H1 (cell line): Measurements from ENCODE around the gene VWF. TPM values are rescaled to one million over a fixed set of nuclear protein-coding genes. Genes with fewer than 3 reads are reported as not detected.

ENCODE experiments used
- CTCF ChIA-PET: fragments of 300-600 bp; sonication (Branson Sonifier 250); formaldehyde crosslinking; loops from one replicate; lab custom pipeline; 2021; ENCODE audit not compliant: partially characterized antibody; lab: Charles Lee
- POLR2A ChIA-PET: fragments of 300-600 bp; sonication (Branson Sonifier 250); formaldehyde crosslinking; loops from one replicate; lab custom pipeline; 2021; ENCODE audit warnings: inconsistent platforms; ENCODE audit not compliant: partially characterized antibody; lab: Charles Lee
- DNase-seq, 2 experiments: peaks; one replicate each; pipeline versions ENCODE4 v3.0.0 to v3.0.0-alpha.2; 2010 to 2022; ENCODE audit warnings: low spot score in 2 of 2, low read depth in 1 of 2, mixed read lengths in 1 of 2
- FAIRE-seq: peaks from 2 replicates; lab custom pipeline; 2011; peaks lifted over from hg19 to GRCh38; lab: Jason Lieb, UNC
- H2AFZ ChIP-seq: 2 replicates; pipeline ENCODE4 v1.8.1; 2012; ENCODE audit warnings: low read length, inconsistent platforms
- H2AK5ac ChIP-seq: 2 replicates; pipeline ENCODE4 v1.6.1; 2013; ENCODE audit warnings: low read depth, low read length
- H2BK120ac ChIP-seq: replicated peaks from 2 replicates; pipeline ENCODE3; 2013; ENCODE audit warnings: low read depth, low read length, inconsistent platforms
- H2BK12ac ChIP-seq: 2 replicates; pipeline ENCODE4 v1.6.1; 2013; ENCODE audit warnings: low read depth, low read length
- H2BK15ac ChIP-seq: 2 replicates; pipeline ENCODE4 v1.6.1; 2013; ENCODE audit warnings: low read length
- H2BK20ac ChIP-seq: 2 replicates; pipeline ENCODE4 v1.6.1; 2013; ENCODE audit warnings: low read length
- H2BK5ac ChIP-seq: 2 replicates; pipeline ENCODE4 v1.6.1; 2013; ENCODE audit warnings: low read depth, low read length
- H3K14ac ChIP-seq: 2 replicates; pipeline ENCODE4 v1.6.1; 2013; ENCODE audit warnings: inconsistent platforms; ENCODE audit not compliant: insufficient read length
- H3K18ac ChIP-seq: 2 replicates; pipeline ENCODE4 v1.6.1; 2013; ENCODE audit warnings: low read length; ENCODE audit errors: extremely low read depth
- H3K23ac ChIP-seq: 2 replicates; pipeline ENCODE4 v1.6.1; 2013; ENCODE audit warnings: inconsistent platforms; ENCODE audit not compliant: insufficient read length
- H3K23me2 ChIP-seq: 2 replicates; pipeline ENCODE4 v1.6.1; 2013; ENCODE audit warnings: low read depth, low read length
- H3K27ac ChIP-seq: 2 replicates; pipeline ENCODE4 v1.6.1; 2011; ENCODE audit warnings: low read depth, low read length, inconsistent platforms
- H3K27me3 ChIP-seq, 4 experiments: replicated peaks in 1 of 4; 1 replicate in 1 of 4; 2 replicates in 3 of 4; pipeline versions ENCODE4 v1.6.1 to v1.8.1; 2011 to 2013; ENCODE audit warnings: low read length in 3 of 4, mild to moderate bottlenecking in 3 of 4, inconsistent platforms in 2 of 4, mixed read lengths in 2 of 4, moderate library complexity in 1 of 4; ENCODE audit not compliant: control insufficient read depth in 3 of 4, insufficient read depth in 3 of 4; ENCODE audit errors: extremely low read depth in 1 of 4
- H3K36me3 ChIP-seq, 4 experiments: 2 replicates each; pipeline versions ENCODE4 v1.6.1 to v1.8.1; 2011 to 2013; ENCODE audit warnings: mild to moderate bottlenecking in 4 of 4, low read length in 3 of 4, moderate library complexity in 2 of 4, control low read depth in 1 of 4, inconsistent platforms in 1 of 4; ENCODE audit not compliant: insufficient read depth in 4 of 4, control insufficient read depth in 2 of 4
- H3K4ac ChIP-seq: replicated peaks from 2 replicates; pipeline ENCODE3; 2013; ENCODE audit warnings: low read length, low read depth, mixed read lengths, inconsistent platforms; ENCODE audit not compliant: insufficient read length
- H3K4me1 ChIP-seq, 4 experiments: replicated peaks in 1 of 4; 1 replicate in 1 of 4; 2 replicates in 3 of 4; pipeline versions ENCODE4 v1.6.1 to v1.8.1; 2011 to 2013; ENCODE audit warnings: low read length in 3 of 4, inconsistent platforms in 2 of 4, mixed read lengths in 1 of 4; ENCODE audit not compliant: insufficient read depth in 4 of 4, control insufficient read depth in 3 of 4
- H3K4me2 ChIP-seq, 2 experiments: 2 replicates each; pipeline versions ENCODE4 v1.6.1 to v1.8.1; 2011 to 2013; ENCODE audit warnings: low read depth in 2 of 2, low read length in 2 of 2, control low read depth in 1 of 2, inconsistent platforms in 1 of 2, mild to moderate bottlenecking in 1 of 2; ENCODE audit not compliant: insufficient read depth in 1 of 2
- H3K4me3 ChIP-seq, 4 experiments: fragments of 200-600, 300-600 bp in 1 of 4; sonication (generic), shearing (Covaris generic), sonication (Bioruptor Twin) in 1 of 4; 2 replicates each; pipeline versions ENCODE4 v1.5.1 to v1.8.1; 2011 to 2016; ENCODE audit warnings: low read length in 4 of 4, low read depth in 3 of 4, control low read depth in 2 of 4, inconsistent platforms in 2 of 4, mild to moderate bottlenecking in 2 of 4, mixed read lengths in 1 of 4, moderate library complexity in 1 of 4; ENCODE audit not compliant: insufficient read depth in 2 of 4; ENCODE audit errors: extremely low read depth in 1 of 4
- H3K56ac ChIP-seq: replicated peaks from 2 replicates; pipeline ENCODE3; 2013; ENCODE audit warnings: low read depth, mild to moderate bottlenecking, mixed read lengths, low read length, inconsistent platforms; ENCODE audit not compliant: insufficient read length
- H3K79me1 ChIP-seq: 2 replicates; pipeline ENCODE4 v1.6.1; 2013; ENCODE audit warnings: low read depth, low read length, control low read depth
- H3K79me2 ChIP-seq, 2 experiments: 2 replicates each; pipeline versions ENCODE4 v1.6.1 to v1.8.1; 2012 to 2013; ENCODE audit warnings: low read length in 2 of 2, mild to moderate bottlenecking in 2 of 2, inconsistent platforms in 1 of 2; ENCODE audit not compliant: insufficient read depth in 2 of 2, control insufficient read depth in 1 of 2
- H3K9ac ChIP-seq, 4 experiments: replicated peaks in 1 of 4; 1 replicate in 1 of 4; 2 replicates in 3 of 4; pipeline versions ENCODE4 v1.6.1 to v1.8.1; 2011 to 2013; ENCODE audit warnings: low read depth in 3 of 4, low read length in 3 of 4, control low read depth in 2 of 4, mild to moderate bottlenecking in 2 of 4, moderate library complexity in 2 of 4, inconsistent platforms in 1 of 4; ENCODE audit errors: extremely low read depth in 1 of 4
- H3K9me3 ChIP-seq, 2 experiments: 2 replicates each; pipeline versions ENCODE4 v1.6.1 to v1.8.1; 2012 to 2013; ENCODE audit warnings: mild to moderate bottlenecking in 2 of 2, moderate library complexity in 2 of 2, control low read depth in 1 of 2, inconsistent platforms in 1 of 2, low read depth in 1 of 2, low read length in 1 of 2, mixed read lengths in 1 of 2; ENCODE audit not compliant: insufficient read depth in 2 of 2
- H4K20me1 ChIP-seq, 2 experiments: replicated peaks in 1 of 2; 2 replicates each; pipeline versions ENCODE3 to v1.8.1; 2011 to 2013; ENCODE audit warnings: inconsistent platforms in 2 of 2, low read length in 2 of 2, mild to moderate bottlenecking in 1 of 2; ENCODE audit not compliant: insufficient read depth in 2 of 2, control insufficient read depth in 1 of 2
- H4K5ac ChIP-seq: 2 replicates; pipeline ENCODE4 v1.6.1; 2013; ENCODE audit warnings: low read length, low read depth, mixed read lengths, inconsistent platforms; ENCODE audit not compliant: insufficient read length
- H4K8ac ChIP-seq: 2 replicates; pipeline ENCODE4 v1.8.0; 2013; ENCODE audit warnings: mild to moderate bottlenecking, moderate library complexity, low read length, inconsistent platforms; ENCODE audit not compliant: insufficient read depth; ENCODE audit errors: extremely low read depth
- H4K91ac ChIP-seq: replicated peaks from 2 replicates; pipeline ENCODE3; 2013; ENCODE audit warnings: low read length, mixed read lengths, inconsistent platforms; ENCODE audit not compliant: insufficient read length
- ASH2L ChIP-seq: fragments of 200-600, 300-600 bp; sonication (generic); IDR thresholded peaks from one replicate; pipeline ENCODE4 v1.7.1; 2017; ENCODE audit warnings: low read length
- EP300 ChIP-seq, 2 experiments: IDR thresholded peaks; 1 replicate in 1 of 2; 2 replicates in 1 of 2; pipeline ENCODE4 v1.6.1; 2011 to 2012; ENCODE audit warnings: low read depth in 2 of 2, low read length in 2 of 2, mild to moderate bottlenecking in 2 of 2, borderline replicate concordance in 1 of 2, inconsistent platforms in 1 of 2, moderate library complexity in 1 of 2
- HDAC6 ChIP-seq: IDR thresholded peaks from one replicate; pipeline ENCODE4 v1.7.1; 2012; ENCODE audit warnings: low read depth, mild to moderate bottlenecking, inconsistent platforms, low read length, moderate library complexity
- RNF2 ChIP-seq: fragments of 200-900, 300-1000 bp; sonication (generic); IDR thresholded peaks from 2 replicates; pipeline ENCODE4 v1.7.1; 2016; ENCODE audit warnings: borderline replicate concordance, low read depth, mild to moderate bottlenecking, antibody characterized with exemption, low read length; ENCODE audit not compliant: poor library complexity, severe bottlenecking; ENCODE audit errors: missing control alignments
- SAP30 ChIP-seq: fragments of 300-600 bp; sonication (generic); IDR thresholded peaks from 2 replicates; pipeline ENCODE4 v1.7.1; 2012; ENCODE audit warnings: low read length, moderate library complexity, mild to moderate bottlenecking, inconsistent platforms; ENCODE audit not compliant: insufficient read depth, insufficient replicate concordance
- SP4 ChIP-seq: IDR thresholded peaks from 2 replicates; pipeline ENCODE4 v1.6.1; 2012; ENCODE audit warnings: low read length, inconsistent platforms
- WGBS, 2 experiments: shearing (Covaris generic) in 1 of 2; methylation state at CpG; one replicate each; pipeline versions ENCODE4 v1.1.6 to v1.1.7; 2013 to 2015; ENCODE audit warnings: low lambda C conversion rate in 2 of 2, mixed read lengths in 2 of 2, inconsistent platforms in 1 of 2, low coverage in 1 of 2, missing lambda C conversion rate in 1 of 2; ENCODE audit not compliant: insufficient replicate concordance in 2 of 2, insufficient coverage in 1 of 2, insufficient read length in 1 of 2; ENCODE audit errors: extremely low coverage in 1 of 2, missing lambda C conversion rate in 1 of 2; 5-methylcytosine and 5-hydroxymethylcytosine counted together
- polyA plus RNA-seq, 7 experiments: library from polyadenylated mRNA; depleted of rRNA in 3 of 7; stranded (reverse) in 5 of 7; unstranded in 2 of 7; fragments of >200 nt in 5 of 7; fragments of 200-250 nt in 2 of 7; gene quantifications; 1 replicate in 5 of 7; 2 replicates in 1 of 7; 4 replicates in 1 of 7; pipeline versions ENCODE4 v1.2.1 to v1.2.3, GENCODE V29; 2011 to 2013; ENCODE audit warnings: missing spikeins in 2 of 7, mixed read lengths in 2 of 7
- total RNA-seq: library from RNA; stranded (reverse); fragmentation: NEBNext Ultra II Directional; extraction: Animal tissue kit (Norgen Biotek cat#: 25700); gene quantifications from 2 replicates; pipeline ENCODE4 v1.2.1, GENCODE V29; 2021
- TF ChIP-seq, protein P1 (sequence below): IDR thresholded peaks from 2 replicates; pipeline ENCODE4 v1.6.1; 2012; ENCODE audit warnings: low read length, inconsistent platforms
- TF ChIP-seq, protein P2 (sequence below): IDR thresholded peaks from 2 replicates; pipeline ENCODE4 v1.6.1; 2011; ENCODE audit warnings: low read length, improper control_type of control experiment

The VWF gene
- total and polyA plus RNA-seq, 2 of the 8 experiments (the other 6 are each of a cell fraction or from before 2014, with no cell fraction given) = 0.39 to 0.60 TPM

DNA sequence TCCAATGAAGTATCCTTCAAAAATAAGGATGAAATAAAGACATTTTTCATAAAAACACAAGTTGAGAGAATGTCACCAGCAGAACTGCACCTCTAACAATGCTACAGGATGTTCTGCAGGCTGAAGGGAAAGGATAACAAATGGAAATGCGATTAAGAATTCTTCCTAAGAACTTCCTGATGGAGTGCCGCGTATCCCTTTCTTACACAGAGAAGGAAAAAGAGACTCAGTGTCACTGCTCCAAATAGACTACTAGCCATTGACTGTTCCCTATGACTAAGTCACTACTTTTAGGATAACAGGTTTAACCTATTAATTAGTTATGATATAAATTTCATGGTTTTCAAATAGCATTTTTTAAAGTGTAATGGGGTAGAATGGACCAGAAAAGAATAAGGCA lies 182.6 kb downstream of the VWF start:
- Histone ChIP-seq H3K9ac (no peak overlapping the region), H3K4me1 (peaks cover 0 to 5% (median 2%) of the 10 kb centered on the region in 4 experiments; a peak in 4 of 7 replicates), H3K14ac (no peak overlapping the region), H3K79me2 (no peaks in the 10 kb centered on the region), H3K9me3 (no peaks in the 10 kb centered on the region), H4K8ac (no peak overlapping the region), H3K4ac (no peak overlapping the region), H2BK15ac (no peak overlapping the region), H3K56ac (no peak overlapping the region), H3K27ac (no peak overlapping the region), H3K4me3 (no peak overlapping the region), H3K23me2 (peaks cover 2% of the 10 kb centered on the region), H2BK20ac (no peak overlapping the region), H3K36me3 (no peaks in the 10 kb centered on the region), H3K18ac (no peak overlapping the region), H3K79me1 (no peaks in the 10 kb centered on the region), H2AFZ (no peak overlapping the region), H3K27me3 (peaks cover 3 to 21% (median 10%) of the 10 kb centered on the region in 4 experiments; a peak in 5 of 7 replicates), H2BK12ac (no peak overlapping the region), H4K20me1 (no peaks in the 10 kb centered on the region), H3K23ac (no peak overlapping the region), H4K5ac (no peak overlapping the region), H2AK5ac (no peak overlapping the region), H3K4me2 (no peak overlapping the region), H2BK120ac (no peak overlapping the region)
- no peak for DNase-seq
- no peak for FAIRE-seq
- POLR2A ChIA-PET = no interaction called here
- CTCF ChIA-PET = interaction anchor here (0.5 to 1.2 kb wide), 3 partner anchors 23 to 1016 kb away, joined by 3 read pairs; no protein-coding TSS in a partner anchor
- TF ChIP-seq ASH2L = no peak
- TF ChIP-seq RNF2 = no peak
- TF ChIP-seq EP300 (IDR thresholded peaks at IDR 0.05; ENCODE audit: borderline replicate concordance in 1 of 2, low read depth in 2 of 2, low read length in 2 of 2) = no peak
- no peak for TF ChIP-seq HDAC6
- TF ChIP-seq, protein P1, sequence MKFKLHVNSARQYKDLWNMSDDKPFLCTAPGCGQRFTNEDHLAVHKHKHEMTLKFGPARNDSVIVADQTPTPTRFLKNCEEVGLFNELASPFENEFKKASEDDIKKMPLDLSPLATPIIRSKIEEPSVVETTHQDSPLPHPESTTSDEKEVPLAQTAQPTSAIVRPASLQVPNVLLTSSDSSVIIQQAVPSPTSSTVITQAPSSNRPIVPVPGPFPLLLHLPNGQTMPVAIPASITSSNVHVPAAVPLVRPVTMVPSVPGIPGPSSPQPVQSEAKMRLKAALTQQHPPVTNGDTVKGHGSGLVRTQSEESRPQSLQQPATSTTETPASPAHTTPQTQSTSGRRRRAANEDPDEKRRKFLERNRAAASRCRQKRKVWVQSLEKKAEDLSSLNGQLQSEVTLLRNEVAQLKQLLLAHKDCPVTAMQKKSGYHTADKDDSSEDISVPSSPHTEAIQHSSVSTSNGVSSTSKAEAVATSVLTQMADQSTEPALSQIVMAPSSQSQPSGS = no peak
- no peak for TF ChIP-seq SP4
- TF ChIP-seq SAP30 = no peak
- TF ChIP-seq, protein P2, sequence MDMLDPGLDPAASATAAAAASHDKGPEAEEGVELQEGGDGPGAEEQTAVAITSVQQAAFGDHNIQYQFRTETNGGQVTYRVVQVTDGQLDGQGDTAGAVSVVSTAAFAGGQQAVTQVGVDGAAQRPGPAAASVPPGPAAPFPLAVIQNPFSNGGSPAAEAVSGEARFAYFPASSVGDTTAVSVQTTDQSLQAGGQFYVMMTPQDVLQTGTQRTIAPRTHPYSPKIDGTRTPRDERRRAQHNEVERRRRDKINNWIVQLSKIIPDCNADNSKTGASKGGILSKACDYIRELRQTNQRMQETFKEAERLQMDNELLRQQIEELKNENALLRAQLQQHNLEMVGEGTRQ = no peak
- TF ChIP-seq, all 59 proteins: peak for 0
- Histone ChIP-seq H2BK5ac (no peak overlapping the region), H4K91ac (no peak overlapping the region)
- WGBS, 2 experiments = 75% methylated on average over 3 of the region's 3 CpGs; no CpG with 5 or more reads in 1 of the 2 experiments
